ENCODE data around the gene OTOF. TPM values are rescaled to one million over a fixed set of nuclear protein-coding genes. Genes with fewer than 3 reads are reported as not detected.
"Not testable (repeated sequence)": the region's sequence is repeated elsewhere in the genome, so short reads cannot be mapped to it uniquely, and the experiment has no call there.

The OTOF gene
- total RNA-seq, 1 donor, result not detected

DNA sequence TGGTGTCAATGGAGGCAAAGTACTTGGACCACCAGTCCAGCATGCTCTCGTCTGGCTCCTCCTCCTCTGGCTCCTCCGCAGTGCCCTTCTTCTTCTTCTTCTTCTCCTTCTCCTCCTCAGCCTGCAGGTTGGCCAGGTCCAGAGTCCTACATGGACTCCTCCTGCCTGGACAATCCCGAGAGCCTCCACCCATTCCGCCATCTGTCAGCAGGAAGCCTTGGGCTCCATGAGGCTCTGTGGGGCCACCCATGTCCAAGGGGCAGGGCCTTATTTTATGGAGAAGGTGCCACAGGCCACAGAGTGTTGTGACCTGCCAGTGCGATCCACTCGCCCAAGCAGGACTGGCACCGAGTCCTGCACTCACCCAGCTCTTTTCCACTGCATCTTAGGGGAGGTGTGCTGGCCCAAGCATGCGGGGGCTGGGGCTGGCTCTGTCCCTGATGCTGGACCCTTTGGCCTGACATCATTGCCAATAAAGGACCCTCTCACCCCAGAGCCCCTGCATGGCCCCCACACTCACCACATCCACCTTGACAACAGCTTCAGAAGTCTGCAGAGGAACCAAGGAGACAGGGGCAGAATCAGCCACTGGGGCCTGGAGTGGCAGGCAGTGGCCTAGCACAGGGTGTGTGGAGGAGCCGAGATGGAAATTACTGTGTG, 7.2 kb downstream of the OTOF start:
- H2AFZ ChIP-seq (ENCODE audit: low read length), result no peak overlapping the region
- DNase-seq (ENCODE audit: insufficient read length, low spot score, missing footprints), result peak; percentile 72
- TF ChIP-seq, protein P1, sequence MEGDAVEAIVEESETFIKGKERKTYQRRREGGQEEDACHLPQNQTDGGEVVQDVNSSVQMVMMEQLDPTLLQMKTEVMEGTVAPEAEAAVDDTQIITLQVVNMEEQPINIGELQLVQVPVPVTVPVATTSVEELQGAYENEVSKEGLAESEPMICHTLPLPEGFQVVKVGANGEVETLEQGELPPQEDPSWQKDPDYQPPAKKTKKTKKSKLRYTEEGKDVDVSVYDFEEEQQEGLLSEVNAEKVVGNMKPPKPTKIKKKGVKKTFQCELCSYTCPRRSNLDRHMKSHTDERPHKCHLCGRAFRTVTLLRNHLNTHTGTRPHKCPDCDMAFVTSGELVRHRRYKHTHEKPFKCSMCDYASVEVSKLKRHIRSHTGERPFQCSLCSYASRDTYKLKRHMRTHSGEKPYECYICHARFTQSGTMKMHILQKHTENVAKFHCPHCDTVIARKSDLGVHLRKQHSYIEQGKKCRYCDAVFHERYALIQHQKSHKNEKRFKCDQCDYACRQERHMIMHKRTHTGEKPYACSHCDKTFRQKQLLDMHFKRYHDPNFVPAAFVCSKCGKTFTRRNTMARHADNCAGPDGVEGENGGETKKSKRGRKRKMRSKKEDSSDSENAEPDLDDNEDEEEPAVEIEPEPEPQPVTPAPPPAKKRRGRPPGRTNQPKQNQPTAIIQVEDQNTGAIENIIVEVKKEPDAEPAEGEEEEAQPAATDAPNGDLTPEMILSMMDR (IDR thresholded peaks at IDR 0.05; ENCODE audit: extremely low read depth, low read depth, low read length), result no peak
- no peak overlapping the region for H3K4me3 ChIP-seq (ENCODE audit: insufficient read depth, low read length)
- H3K9me3 ChIP-seq (ENCODE audit: low read depth, low read length), result no peaks in the 10 kb centered on the region
- no peak overlapping the region for H3K4me2 ChIP-seq (ENCODE audit: insufficient read depth, low read length)
- no peaks in the 10 kb centered on the region for H3K79me2 ChIP-seq (ENCODE audit: insufficient read depth, low read length)
- H3K27me3 ChIP-seq (ENCODE audit: insufficient read depth, low read length), result no peaks in the 10 kb centered on the region
- no peak overlapping the region for H3K27ac ChIP-seq (ENCODE audit: low read depth, low read length)
- no peaks in the 10 kb centered on the region for H3K4me1 ChIP-seq (ENCODE audit: insufficient read depth, low read length)
- H3K36me3 ChIP-seq (ENCODE audit: insufficient read depth, low read length), result no peaks in the 10 kb centered on the region
- no peaks in the 10 kb centered on the region for H4K20me1 ChIP-seq (ENCODE audit: insufficient read depth, low read length)

DNA sequence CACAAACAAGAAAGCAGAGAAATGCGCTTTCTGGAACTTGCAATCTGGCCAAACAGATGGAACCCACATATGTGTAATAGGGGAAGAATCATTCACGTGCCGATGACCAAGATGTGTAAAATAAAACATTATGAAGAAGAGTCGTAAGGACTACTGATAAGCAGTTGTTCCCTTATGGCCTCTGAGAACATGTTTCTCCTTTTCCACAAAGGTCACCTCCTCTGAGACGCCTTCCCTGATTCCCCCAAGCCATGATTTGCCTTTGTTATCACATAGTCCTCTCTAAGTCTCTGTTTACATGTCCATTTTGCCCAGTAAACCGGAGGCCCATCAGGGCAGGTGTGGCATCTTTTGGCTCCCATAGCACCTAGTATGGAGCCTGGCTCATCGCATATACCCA, 8.0 kb downstream of the OTOF start:
- Histone ChIP-seq H3K79me2 (ENCODE audit: insufficient read depth, low read length) (no peaks in the 10 kb centered on the region), H3K27ac (ENCODE audit: low read depth, low read length) (no peak overlapping the region), H4K20me1 (ENCODE audit: insufficient read depth, low read length) (no peaks in the 10 kb centered on the region), H3K27me3 (ENCODE audit: insufficient read depth, low read length) (no peaks in the 10 kb centered on the region), H2AFZ (ENCODE audit: low read length) (no peak overlapping the region), H3K4me3 (ENCODE audit: insufficient read depth, low read length) (no peak overlapping the region), H3K4me2 (ENCODE audit: insufficient read depth, low read length) (no peak overlapping the region), H3K36me3 (ENCODE audit: insufficient read depth, low read length) (no peaks in the 10 kb centered on the region), H3K4me1 (ENCODE audit: insufficient read depth, low read length) (no peaks in the 10 kb centered on the region), H3K9me3 (ENCODE audit: low read depth, low read length) (no peaks in the 10 kb centered on the region)
- TF ChIP-seq, protein P1 (IDR thresholded peaks at IDR 0.05; ENCODE audit: extremely low read depth, low read depth, low read length), result no peak
- peak; percentile 67 for DNase-seq (ENCODE audit: insufficient read length, low spot score, missing footprints)

DNA sequence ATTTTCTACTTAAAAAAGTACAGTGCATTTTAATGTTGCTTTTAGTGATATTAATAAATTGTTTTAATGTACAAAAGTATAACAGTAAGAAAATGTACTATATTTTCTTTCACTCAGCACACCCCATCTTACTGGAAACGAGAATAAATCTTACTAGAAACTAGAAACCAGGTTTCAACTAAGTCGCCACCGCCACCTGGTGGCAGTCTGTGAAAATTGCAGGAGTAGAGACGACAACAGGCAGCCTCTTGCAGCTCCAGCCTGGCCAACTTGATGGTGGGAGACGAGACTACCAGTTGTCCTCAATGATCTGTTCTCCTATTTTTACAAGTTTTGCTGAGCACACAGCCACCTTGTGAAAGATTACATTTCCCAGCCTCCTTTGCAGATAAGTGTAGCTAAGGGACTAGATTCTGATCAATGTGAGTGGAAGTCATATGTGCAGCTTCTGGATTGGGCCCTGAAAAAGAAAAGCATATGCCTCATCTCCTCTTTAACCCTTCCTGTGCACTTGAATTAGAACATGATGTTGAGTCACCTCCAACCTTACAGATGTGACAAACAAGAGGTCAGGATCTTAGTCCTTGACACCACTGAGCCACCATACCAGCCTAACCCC, 8.7 kb downstream of the OTOF start:
- no peaks in the 10 kb centered on the region for H3K4me1 ChIP-seq (ENCODE audit: insufficient read depth, low read length)
- no peaks in the 10 kb centered on the region for H3K27me3 ChIP-seq (ENCODE audit: insufficient read depth, low read length)
- H3K27ac ChIP-seq (ENCODE audit: low read depth, low read length), result no peak overlapping the region
- no peak overlapping the region for H2AFZ ChIP-seq (ENCODE audit: low read length)
- no peak overlapping the region for H3K4me2 ChIP-seq (ENCODE audit: insufficient read depth, low read length)
- H3K4me3 ChIP-seq (ENCODE audit: insufficient read depth, low read length), result no peak overlapping the region
- H3K9me3 ChIP-seq (ENCODE audit: low read depth, low read length), result no peaks in the 10 kb centered on the region
- TF ChIP-seq, protein P1 (IDR thresholded peaks at IDR 0.05; ENCODE audit: extremely low read depth, low read depth, low read length), result peak; percentile 79
- no peaks in the 10 kb centered on the region for H3K79me2 ChIP-seq (ENCODE audit: insufficient read depth, low read length)
- no peaks in the 10 kb centered on the region for H3K36me3 ChIP-seq (ENCODE audit: insufficient read depth, low read length)
- H4K20me1 ChIP-seq (ENCODE audit: insufficient read depth, low read length), result no peaks in the 10 kb centered on the region
- DNase-seq (ENCODE audit: insufficient read length, low spot score, missing footprints), result peak; percentile 93

DNA sequence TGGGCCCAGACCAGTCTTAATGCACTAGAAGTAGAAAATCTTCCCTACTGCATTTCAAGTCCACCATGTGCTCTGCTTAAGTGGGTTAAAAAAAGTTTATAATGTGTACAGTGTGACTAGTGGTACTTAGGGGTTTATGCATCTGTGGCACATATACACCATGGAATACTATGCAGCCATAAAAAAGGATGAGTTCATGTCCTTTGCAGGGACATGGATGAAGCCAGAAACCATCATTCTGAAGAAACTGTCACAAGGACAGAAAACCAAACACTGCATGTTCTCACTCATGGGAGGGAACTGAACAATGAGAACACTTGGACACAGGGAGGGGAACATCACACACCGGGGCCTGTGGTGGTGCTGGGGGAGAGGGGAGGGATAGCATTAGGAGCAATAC, 9.4 kb downstream of the OTOF start:
- not testable (repeated sequence) for DNase-seq (ENCODE audit: insufficient read length, low spot score, missing footprints); H3K27ac ChIP-seq (ENCODE audit: low read depth, low read length); H3K9me3 ChIP-seq (ENCODE audit: low read depth, low read length); H3K4me1 ChIP-seq (ENCODE audit: insufficient read depth, low read length); H3K27me3 ChIP-seq (ENCODE audit: insufficient read depth, low read length); H2AFZ ChIP-seq (ENCODE audit: low read length); H3K4me3 ChIP-seq (ENCODE audit: insufficient read depth, low read length); H3K79me2 ChIP-seq (ENCODE audit: insufficient read depth, low read length); H3K36me3 ChIP-seq (ENCODE audit: insufficient read depth, low read length); H3K4me2 ChIP-seq (ENCODE audit: insufficient read depth, low read length); H4K20me1 ChIP-seq (ENCODE audit: insufficient read depth, low read length)

Data from osteoblast (primary cell).